AG08395 (cell line): ENCODE data around the gene LTB4R2.

Source experiments
- DNase-seq: peaks from one replicate; pipeline ENCODE4 v3.0.0; 2012; ENCODE audit warnings: mixed read lengths, low spot score

LTB4R2 gene

GRCh38 chr14:24299255-24300191 is 10.4 kb upstream of the LTB4R2 start, which contains the start of the genes DHRS1 and NOP9:
Gene DHRS1, minus strand, starts transcription at chr14:24299780. Its CDS starts 674 bp downstream, at chr14:24299106.
Gene NOP9, plus strand, starts transcription at chr14:24299850. Its CDS starts 105 bp downstream, at chr14:24299955.
- peak; percentile 97 for DNase-seq

- DNase-seq = no peak
Observed at GRCh38 chr14:24300326-24300980, 9.5 kb upstream of the LTB4R2 start.

- DNase-seq = no peak
Observed at GRCh38 chr14:24304019-24304387, 5.9 kb upstream of the LTB4R2 start.

- DNase-seq = no peak
Observed at GRCh38 chr14:24307156-24307574, 2.8 kb upstream of the LTB4R2 start.

GRCh38 chr14:24307575-24308341 is 2.2 kb upstream of the LTB4R2 start, which contains the start of gene CIDEB:
Gene CIDEB, minus strand, starts transcription at chr14:24307977. Its CDS starts 119 bp downstream, at chr14:24307858.
- DNase-seq = peak; percentile 81

- no peak for DNase-seq
Observed at GRCh38 chr14:24308342-24309124, 1.4 kb upstream of the LTB4R2 start.

GRCh38 chr14:24310265-24310645 is 315 bp downstream of the LTB4R2 start:
- DNase-seq = no peak

GRCh38 chr14:24310646-24311604 is 985 bp downstream of the LTB4R2 start, which contains the start of gene LTB4R:
Gene LTB4R, plus strand, starts transcription at chr14:24311502. Its CDS starts 4,150 bp downstream, at chr14:24315652.
- peak; percentile 85 for DNase-seq

- DNase-seq = peak; percentile 47
Observed at GRCh38 chr14:24311837-24312615, 2.1 kb downstream of the LTB4R2 start.

- no peak for DNase-seq
Observed at GRCh38 chr14:24312736-24313507, 3.0 kb downstream of the LTB4R2 start.

- DNase-seq = no peak
Observed at GRCh38 chr14:24313913-24314312, 4.0 kb downstream of the LTB4R2 start.

- no peak for DNase-seq
Observed at GRCh38 chr14:24314377-24315193, 4.6 kb downstream of the LTB4R2 start.

GRCh38 chr14:24315243-24315806 is 5.4 kb downstream of the LTB4R2 start:
- DNase-seq = no peak

GRCh38 chr14:24315807-24316596 is 6.1 kb downstream of the LTB4R2 start:
- DNase-seq = no peak

- no peak for DNase-seq
Observed at GRCh38 chr14:24316597-24316950, 6.6 kb downstream of the LTB4R2 start.

- DNase-seq = peak; percentile 65
Observed at GRCh38 chr14:24317141-24317928, 7.4 kb downstream of the LTB4R2 start.
